OCI-LY1 (cell line): ENCODE measurements around the gene MAPKBP1.

Experiments
- EZH2 ChIP-seq: fragments of 200-600 bp; sonication (generic), shearing (Covaris generic); IDR thresholded peaks from 2 replicates; pipeline ENCODE4 v1.8.0; 2017; ENCODE audit warnings: borderline replicate concordance, mixed run types, mild to moderate bottlenecking, antibody characterized with exemption, low read length, moderate library complexity, mixed read lengths
- TF ChIP-seq, protein P1 (sequence below): fragments of 200-600 bp; sonication (generic), shearing (Covaris generic); IDR thresholded peaks from 2 replicates; pipeline ENCODE4 v1.5.1; 2017; ENCODE audit warnings: mild to moderate bottlenecking, antibody characterized with exemption, low read length, moderate library complexity, mixed read lengths

DNA sequence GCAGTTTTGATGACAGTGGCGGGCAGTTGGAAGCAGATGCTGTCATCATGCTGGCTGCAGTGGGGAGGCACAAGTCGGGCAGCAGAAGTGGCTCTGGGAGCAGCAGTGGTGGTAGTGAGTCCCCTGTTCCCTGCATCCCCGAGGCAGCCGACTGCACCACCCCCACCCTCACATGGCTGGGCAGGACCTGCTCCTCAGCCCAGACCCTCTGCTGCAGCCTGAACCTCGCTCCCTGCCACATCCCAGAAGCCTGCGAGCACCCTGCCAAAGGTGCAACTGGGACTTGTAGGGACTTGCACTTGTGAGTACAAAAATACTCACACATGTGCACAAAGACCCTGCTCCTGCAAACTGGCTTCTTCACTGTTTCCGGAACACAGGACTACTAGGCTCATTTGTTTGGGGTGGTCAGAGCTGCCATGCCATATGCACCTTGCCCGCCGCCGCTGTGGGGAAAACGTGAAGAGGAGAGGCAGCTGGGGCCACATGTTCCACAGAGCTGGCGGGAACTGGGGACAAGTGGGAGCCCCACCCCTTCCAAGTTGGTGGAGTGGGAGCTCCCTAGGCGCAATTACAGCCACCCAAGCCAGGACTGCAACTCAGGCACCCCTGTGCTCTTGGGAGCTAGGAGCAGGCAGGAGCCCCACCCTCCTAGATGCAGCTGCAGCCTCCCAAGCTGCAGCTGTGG, 55.8 kb downstream of the MAPKBP1 start:
- TF ChIP-seq, protein P1, sequence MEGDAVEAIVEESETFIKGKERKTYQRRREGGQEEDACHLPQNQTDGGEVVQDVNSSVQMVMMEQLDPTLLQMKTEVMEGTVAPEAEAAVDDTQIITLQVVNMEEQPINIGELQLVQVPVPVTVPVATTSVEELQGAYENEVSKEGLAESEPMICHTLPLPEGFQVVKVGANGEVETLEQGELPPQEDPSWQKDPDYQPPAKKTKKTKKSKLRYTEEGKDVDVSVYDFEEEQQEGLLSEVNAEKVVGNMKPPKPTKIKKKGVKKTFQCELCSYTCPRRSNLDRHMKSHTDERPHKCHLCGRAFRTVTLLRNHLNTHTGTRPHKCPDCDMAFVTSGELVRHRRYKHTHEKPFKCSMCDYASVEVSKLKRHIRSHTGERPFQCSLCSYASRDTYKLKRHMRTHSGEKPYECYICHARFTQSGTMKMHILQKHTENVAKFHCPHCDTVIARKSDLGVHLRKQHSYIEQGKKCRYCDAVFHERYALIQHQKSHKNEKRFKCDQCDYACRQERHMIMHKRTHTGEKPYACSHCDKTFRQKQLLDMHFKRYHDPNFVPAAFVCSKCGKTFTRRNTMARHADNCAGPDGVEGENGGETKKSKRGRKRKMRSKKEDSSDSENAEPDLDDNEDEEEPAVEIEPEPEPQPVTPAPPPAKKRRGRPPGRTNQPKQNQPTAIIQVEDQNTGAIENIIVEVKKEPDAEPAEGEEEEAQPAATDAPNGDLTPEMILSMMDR, result no peak
- no peak for TF ChIP-seq EZH2
